HepG2 (cell line): Measurements from ENCODE around the gene ZBED1. TPM values are rescaled to one million over a fixed set of nuclear protein-coding genes. Genes with fewer than 3 reads are reported as not detected.

ENCODE experiments used
- FOXA1 ChIP-seq, 2 experiments: fragments of 450-650 bp in 1 of 2; sonication (generic) in 1 of 2; formaldehyde crosslinking in 1 of 2; IDR thresholded peaks; 2 replicates each; pipeline versions ENCODE4 v1.4.0 to v1.6.1; 2016 to 2020; ENCODE audit warnings: missing genetic modification reagents in 1 of 2
- HOXA3 ChIP-seq: sonication (generic); formaldehyde crosslinking; IDR thresholded peaks from 2 replicates; pipeline ENCODE4 v1.5.0; 2020; ENCODE audit warnings: missing genetic modification reagents
- MEIS2 ChIP-seq: sonication (generic); formaldehyde crosslinking; IDR thresholded peaks from 2 replicates; pipeline ENCODE4 v1.9.0; 2021; ENCODE audit warnings: mild to moderate bottlenecking, missing genetic modification reagents
- RBFOX2 ChIP-seq: fragments of 200-400 bp; formaldehyde crosslinking; IDR thresholded peaks from 2 replicates; pipeline ENCODE4 v1.6.1; 2017; ENCODE audit warnings: low read depth, mild to moderate bottlenecking, low read length
- TRAFD1 ChIP-seq: sonication (generic); formaldehyde crosslinking; IDR thresholded peaks from 2 replicates; pipeline ENCODE4 v1.5.1; 2020; ENCODE audit warnings: missing genetic modification reagents, mild to moderate bottlenecking, borderline replicate concordance
- YY1 ChIP-seq: IDR thresholded peaks from 2 replicates; pipeline ENCODE4 v1.6.1; 2011; ENCODE audit warnings: low read length, low read depth, moderate library complexity, mild to moderate bottlenecking; ENCODE audit not compliant: insufficient read depth, insufficient replicate concordance
- ZNF142 ChIP-seq: sonication (generic); formaldehyde crosslinking; IDR thresholded peaks from 2 replicates; pipeline ENCODE4 v1.4.0; 2020; ENCODE audit warnings: missing genetic modification reagents
- ZNF407 ChIP-seq: sonication (generic); formaldehyde crosslinking; IDR thresholded peaks from one replicate; pipeline ENCODE4 v1.5.1; 2020; ENCODE audit warnings: mild to moderate bottlenecking, missing genetic modification reagents; ENCODE audit errors: not compliant biosample characterization
- polyA plus RNA-seq, 8 experiments: library from polyadenylated mRNA; depleted of rRNA in 3 of 8; stranded (reverse) in 7 of 8; unstranded in 1 of 8; fragments of >200 nt; fragmentation: Illumina TruSeq in 4 of 8; extraction: Trizol in 4 of 8; gene quantifications; 2 replicates each; pipeline versions ENCODE4 v1.2.1 to v1.2.3, GENCODE V29; 2011 to 2016; ENCODE audit warnings: low read depth in 4 of 8, missing spikeins in 1 of 8, mixed read lengths in 1 of 8; ENCODE audit not compliant: insufficient read depth in 1 of 8
- total RNA-seq, 5 experiments: library from RNA; depleted of rRNA; stranded (reverse); fragments of >200 nt; fragmentation: Illumina TruSeq; extraction: Trizol; gene quantifications; 2 replicates each; pipeline ENCODE4 v1.2.3, GENCODE V29; 2016; ENCODE audit warnings: low read depth in 1 of 5

ZBED1 gene
- total and polyA plus RNA-seq, 2 of the 13 experiments (the other 11 are each of a cell fraction or from before 2014, with no cell fraction given) = 20.0 to 29.8 TPM

GRCh38 chrX:2500803-2501558, at the start of gene ZBED1, which contains the start of gene DHRSX (continued):
- peak; percentile 97 for TF ChIP-seq ZNF142 (CRISPR knock-in tag)
- peak; percentile 61 for TF ChIP-seq RBFOX2
- no peak for TF ChIP-seq FOXA1 (IDR thresholded peaks at IDR 0.05)
- TF ChIP-seq FOXA1 (CRISPR knock-in tag; IDR thresholded peaks at IDR 0.05) = no peak
- no peak for TF ChIP-seq TRAFD1
- TF ChIP-seq HOXA3 (CRISPR knock-in tag) = peak; percentile 55
- TF ChIP-seq MEIS2 (CRISPR knock-in tag) = 0 out of 2 replicates have a peak, but pooled peaks have one; percentile 16
- no peak for TF ChIP-seq ZNF407 (CRISPR knock-in tag)
- peak; percentile 86 for TF ChIP-seq YY1
